ENCODE results near the gene ENPP6. TPM values are rescaled to one million over a fixed set of nuclear protein-coding genes. Genes with fewer than 3 reads are reported as not detected.

The ENPP6 gene
- total and polyA plus RNA-seq, 8 donors = 0.05 to 1.5 (median 0.24) TPM; not detected in 3

GRCh38 chr4:184238072-184238745 lies 20.5 kb upstream of the ENPP6 start:
- ATAC-seq (no peak), DNase-seq (no peak), FAIRE-seq (no peak)
- no peak overlapping the region for H3K4me3 ChIP-seq
- H3K27me3 ChIP-seq = no peaks in the 10 kb centered on the region
- WGBS, 2 donors = 56% methylated on average over 8 of the region's 8 CpGs
- no peak overlapping the region for H3K27ac ChIP-seq
- H3K9me3 ChIP-seq = no peaks in the 10 kb centered on the region
- intact Hi-C loops (cut with DNase I) = no loop called here
- H3K4me1 ChIP-seq = no peaks in the 10 kb centered on the region
- no peak for TF ChIP-seq CTCF (IDR thresholded peaks at IDR 0.05)
- no peaks in the 10 kb centered on the region for H3K36me3 ChIP-seq

GRCh38 chr4:184237612-184238011 lies 19.9 kb upstream of the ENPP6 start:
- ATAC-seq = no peak
- FAIRE-seq = no peak
- Histone ChIP-seq H3K4me3 (no peak overlapping the region), H3K27ac (no peak overlapping the region), H3K36me3 (no peaks in the 10 kb centered on the region), H3K4me1 (no peaks in the 10 kb centered on the region), H3K27me3 (no peaks in the 10 kb centered on the region), H3K9me3 (no peaks in the 10 kb centered on the region)
- 52 to 57% methylated on average over 2 of the region's 2 CpGs for WGBS, 2 donors
- intact Hi-C loops (cut with DNase I) = no loop called here
- no peak for TF ChIP-seq CTCF (IDR thresholded peaks at IDR 0.05)
- DNase-seq = no peak

GRCh38 chr4:184235526-184235925 lies 17.9 kb upstream of the ENPP6 start:
- no peak for DNase-seq
- TF ChIP-seq CTCF (IDR thresholded peaks at IDR 0.05) = no peak
- no peak overlapping the region for H3K27ac ChIP-seq
- no peaks in the 10 kb centered on the region for H3K9me3 ChIP-seq
- no peaks in the 10 kb centered on the region for H3K4me1 ChIP-seq
- ATAC-seq = no peak
- H3K27me3 ChIP-seq = no peaks in the 10 kb centered on the region
- no peak overlapping the region for H3K4me3 ChIP-seq
- WGBS, 2 donors = 62 to 78% methylated on average over 3 of the region's 3 CpGs
- FAIRE-seq = no peak
- H3K36me3 ChIP-seq = no peaks in the 10 kb centered on the region
- intact Hi-C loops (cut with DNase I) = no loop called here

GRCh38 chr4:184234155-184234554 lies 16.5 kb upstream of the ENPP6 start:
- no peak for FAIRE-seq
- H3K9me3 ChIP-seq = no peaks in the 10 kb centered on the region
- no peak overlapping the region for H3K4me3 ChIP-seq
- ATAC-seq = no peak
- intact Hi-C loops (cut with DNase I) = no loop called here
- H3K27ac ChIP-seq = no peak overlapping the region
- no peaks in the 10 kb centered on the region for H3K36me3 ChIP-seq
- WGBS, 2 donors = 75% methylated on average over 4 of the region's 4 CpGs
- no peak for TF ChIP-seq CTCF (IDR thresholded peaks at IDR 0.05)
- H3K27me3 ChIP-seq = no peaks in the 10 kb centered on the region
- no peak for DNase-seq
- H3K4me1 ChIP-seq = no peaks in the 10 kb centered on the region

GRCh38 chr4:184232975-184233374 lies 15.3 kb upstream of the ENPP6 start:
- ATAC-seq (no peak), DNase-seq (no peak), FAIRE-seq (no peak)
- H3K27me3 ChIP-seq = no peaks in the 10 kb centered on the region
- no peak overlapping the region for H3K27ac ChIP-seq
- intact Hi-C loops (cut with DNase I) = no loop called here
- H3K9me3 ChIP-seq = no peaks in the 10 kb centered on the region
- H3K4me1 ChIP-seq = no peaks in the 10 kb centered on the region
- no peaks in the 10 kb centered on the region for H3K36me3 ChIP-seq
- TF ChIP-seq CTCF (IDR thresholded peaks at IDR 0.05) = no peak
- 63 to 73% methylated on average over 4 of the region's 4 CpGs for WGBS, 2 donors
- no peak overlapping the region for H3K4me3 ChIP-seq
